GM19023 (cell line): ENCODE results near the gene SGPL1.

Experiments used
- ATAC-seq: cut with Tn5 transposase; IDR thresholded peaks from one replicate; pipeline ENCODE4 v1.9.1; 2021; ENCODE audit warnings: mild to moderate bottlenecking, moderate library complexity; ENCODE audit not compliant: unreplicated experiment

SGPL1 gene

DNA sequence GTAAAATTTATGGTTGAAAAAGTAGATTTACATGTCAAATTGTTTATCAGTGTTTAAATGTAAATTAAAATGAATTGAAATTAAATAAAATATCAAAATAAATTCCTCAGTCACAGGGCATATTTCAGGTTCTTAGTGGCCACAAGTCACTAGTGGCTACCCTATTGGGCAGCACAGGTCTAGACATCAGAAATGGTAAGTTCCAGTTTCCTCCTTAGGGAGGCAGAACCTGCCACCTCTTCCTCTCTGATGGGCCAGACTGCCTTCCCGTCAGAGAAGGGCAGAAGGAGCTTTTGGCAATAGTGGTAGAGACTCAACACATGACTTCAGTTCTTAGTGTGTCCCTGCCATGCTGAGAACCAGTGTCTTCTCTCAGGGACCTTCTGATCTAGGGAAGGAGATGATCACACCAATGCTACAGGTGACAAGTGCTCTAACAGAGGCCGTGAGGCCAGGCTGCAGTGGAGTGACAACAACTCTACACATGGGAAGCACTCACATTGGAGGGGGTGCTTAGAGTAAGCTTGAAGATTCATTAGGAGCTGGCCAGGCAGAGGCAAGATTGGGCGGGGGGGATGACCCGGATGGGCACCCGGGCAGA is 87.0 kb downstream of the SGPL1 start:
- no peak for ATAC-seq

DNA sequence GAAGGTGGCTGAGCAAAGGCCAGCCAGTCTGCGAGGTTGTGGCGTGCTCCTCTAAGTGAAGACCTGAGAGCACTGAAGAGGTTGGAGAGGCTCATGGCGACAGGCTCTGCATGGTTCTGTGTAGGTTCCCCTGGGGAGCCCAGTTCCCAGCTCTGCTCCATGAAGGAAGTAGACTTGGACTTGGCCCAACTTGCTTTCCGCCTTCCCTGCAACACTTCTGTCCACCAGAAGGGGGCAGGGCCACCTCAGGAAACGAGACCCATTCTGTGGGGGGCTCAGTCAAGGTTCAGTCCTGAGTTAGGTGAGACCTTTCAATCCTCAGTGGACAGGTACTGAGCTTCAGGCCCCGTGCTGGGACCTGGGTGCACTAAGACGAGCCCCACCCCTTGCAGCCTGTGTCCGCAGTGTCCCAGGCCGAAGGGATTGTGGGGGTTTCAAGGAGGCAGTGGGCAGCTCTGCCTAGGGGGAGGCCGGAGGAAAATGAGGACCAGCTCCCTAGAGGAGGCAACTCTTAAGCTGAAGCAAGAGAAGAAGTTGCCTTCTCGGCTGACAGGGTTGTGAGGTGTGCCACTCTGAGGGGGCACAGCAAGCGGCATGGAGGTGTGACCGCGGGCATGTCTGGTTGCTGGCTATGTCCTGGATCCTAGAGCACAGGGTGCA is 87.6 kb downstream of the SGPL1 start:
- no peak for ATAC-seq

GRCh38 chr10:70905071-70906021 is 89.6 kb downstream of the SGPL1 start:
- ATAC-seq = no peak

- no peak for ATAC-seq
These were observed 90.5 kb downstream of the SGPL1 start for GRCh38 chr10:70906031-70906783.

GRCh38 chr10:70906953-70907636 is 91.3 kb downstream of the SGPL1 start:
- ATAC-seq = no peak

GRCh38 chr10:70907637-70908405 is 92.1 kb downstream of the SGPL1 start:
- ATAC-seq = no peak

DNA sequence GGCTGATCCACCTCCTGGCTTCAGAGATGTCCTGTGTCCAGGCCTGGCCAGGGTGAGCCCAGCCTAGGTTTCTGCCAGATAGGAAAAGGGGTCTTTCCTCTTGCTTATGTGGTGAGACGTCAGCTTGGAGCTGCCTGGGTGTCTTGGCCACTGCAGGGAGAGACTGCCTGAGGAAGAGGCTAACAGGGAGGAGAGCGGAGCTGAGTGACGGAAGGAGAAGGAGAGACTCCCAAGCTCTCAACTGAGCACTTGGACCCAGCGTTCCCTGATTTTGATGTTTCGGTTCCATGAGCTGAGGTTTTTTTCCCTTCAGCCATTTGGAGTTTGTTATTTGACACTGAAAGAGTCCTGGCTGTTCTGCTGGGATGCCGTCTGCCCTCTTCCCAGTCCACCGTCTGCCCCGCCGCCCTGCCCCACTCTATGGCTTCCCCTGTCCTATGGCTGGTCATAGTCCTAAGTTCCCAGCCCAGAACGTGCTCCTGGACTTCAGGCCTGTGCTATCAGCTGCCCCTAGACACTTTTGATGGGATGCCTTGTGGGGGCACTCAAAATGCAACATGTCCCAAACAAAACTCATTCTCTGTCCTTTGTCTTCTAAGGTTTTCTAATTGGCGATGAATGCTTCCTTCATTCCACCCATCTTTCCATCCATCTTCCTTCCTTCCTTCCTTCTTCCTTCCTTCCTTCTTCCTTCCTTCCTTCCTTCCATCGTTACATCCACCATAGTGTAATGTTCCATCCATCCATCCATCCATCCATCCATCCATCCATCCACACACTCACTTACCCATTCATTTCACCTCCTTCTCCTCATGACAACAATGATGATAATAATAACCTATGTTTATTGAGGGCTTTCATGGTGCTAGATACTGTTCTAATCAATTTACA is 92.9 kb downstream of the SGPL1 start:
- ATAC-seq = no peak

- ATAC-seq = no peak
These were observed 93.7 kb downstream of the SGPL1 start for GRCh38 chr10:70909326-70909935.

- ATAC-seq = no peak
These were observed 95.0 kb downstream of the SGPL1 start for GRCh38 chr10:70910486-70911341.

- ATAC-seq = no peak
These were observed 95.6 kb downstream of the SGPL1 start for GRCh38 chr10:70911386-70911785.

DNA sequence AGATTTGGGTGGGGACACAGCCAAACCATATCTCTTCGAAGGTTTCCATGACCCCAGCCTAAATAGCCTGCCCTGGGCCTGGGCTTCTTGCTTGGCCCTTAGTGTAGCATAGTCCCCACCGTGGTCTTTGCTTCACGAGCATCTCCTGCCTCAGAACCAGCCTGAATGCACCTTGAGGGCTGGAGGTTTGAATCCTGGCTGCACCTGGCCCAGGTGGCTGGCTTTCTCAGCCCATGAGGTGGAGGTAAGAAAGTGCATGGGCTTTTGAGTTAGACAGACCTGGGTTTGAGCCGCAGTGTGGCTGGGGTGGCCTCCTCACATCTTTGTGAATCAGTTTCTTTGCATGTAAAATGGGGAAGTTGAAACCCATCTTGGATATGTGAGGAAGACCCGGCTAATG is 96.8 kb downstream of the SGPL1 start:
- ATAC-seq = no peak

DNA sequence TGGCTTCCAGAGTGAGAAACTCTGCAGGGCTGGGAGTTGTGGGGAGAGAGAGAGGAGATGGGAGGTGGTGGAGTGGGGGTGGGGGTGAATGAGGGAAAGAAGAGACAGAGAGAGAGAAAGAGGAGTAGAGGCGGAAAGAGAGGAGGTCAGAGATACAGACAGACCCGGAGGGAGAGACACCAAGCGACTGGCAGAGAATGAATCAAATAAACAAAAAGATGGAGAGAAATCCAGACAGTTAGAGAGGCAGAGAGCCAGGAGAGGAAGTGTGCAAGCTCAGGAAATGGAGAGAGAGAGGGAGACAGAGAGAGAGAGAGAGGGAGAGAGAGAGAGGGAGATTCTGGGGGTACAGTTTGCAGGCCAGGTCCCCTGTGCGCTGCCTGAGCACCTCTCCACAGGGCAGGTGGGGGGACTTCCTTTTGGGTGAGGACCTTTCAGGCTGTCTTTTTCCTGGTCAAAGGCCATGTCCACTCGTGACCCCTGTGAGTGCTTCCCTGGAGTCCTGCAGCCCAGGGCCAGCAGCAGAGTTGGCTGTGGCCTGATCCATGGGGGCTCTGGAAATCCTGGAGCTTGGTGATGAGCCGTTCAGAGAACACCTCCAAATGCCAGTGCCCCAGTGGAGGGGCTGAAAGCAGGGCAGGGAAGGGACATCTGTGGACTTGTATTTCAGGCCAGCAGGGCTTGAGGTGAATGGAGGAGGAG is 97.6 kb downstream of the SGPL1 start:
- no peak for ATAC-seq

- ATAC-seq = no peak
These were observed 98.1 kb downstream of the SGPL1 start for GRCh38 chr10:70913893-70914240.

- no peak for ATAC-seq
These were observed 98.6 kb downstream of the SGPL1 start for GRCh38 chr10:70914316-70914864.

GRCh38 chr10:70915206-70915605 is 99.5 kb downstream of the SGPL1 start:
- ATAC-seq = no peak

GRCh38 chr10:70915806-70916205 is 100.1 kb downstream of the SGPL1 start:
- no peak for ATAC-seq

GRCh38 chr10:70916241-70916640 is 100.5 kb downstream of the SGPL1 start:
- ATAC-seq = no peak
